ENCODE results near the gene SLC24A1. TPM values are rescaled to one million over a fixed set of nuclear protein-coding genes. Genes with fewer than 3 reads are reported as not detected.
A peak's percentile ranks its signal among the peaks of the same experiment; 100 is the strongest.

SLC24A1 gene
- total and polyA plus RNA-seq, 2 of the 13 experiments (the other 11 are each of a cell fraction or from before 2014, with no cell fraction given): 5.9 to 8.3 TPM

DNA sequence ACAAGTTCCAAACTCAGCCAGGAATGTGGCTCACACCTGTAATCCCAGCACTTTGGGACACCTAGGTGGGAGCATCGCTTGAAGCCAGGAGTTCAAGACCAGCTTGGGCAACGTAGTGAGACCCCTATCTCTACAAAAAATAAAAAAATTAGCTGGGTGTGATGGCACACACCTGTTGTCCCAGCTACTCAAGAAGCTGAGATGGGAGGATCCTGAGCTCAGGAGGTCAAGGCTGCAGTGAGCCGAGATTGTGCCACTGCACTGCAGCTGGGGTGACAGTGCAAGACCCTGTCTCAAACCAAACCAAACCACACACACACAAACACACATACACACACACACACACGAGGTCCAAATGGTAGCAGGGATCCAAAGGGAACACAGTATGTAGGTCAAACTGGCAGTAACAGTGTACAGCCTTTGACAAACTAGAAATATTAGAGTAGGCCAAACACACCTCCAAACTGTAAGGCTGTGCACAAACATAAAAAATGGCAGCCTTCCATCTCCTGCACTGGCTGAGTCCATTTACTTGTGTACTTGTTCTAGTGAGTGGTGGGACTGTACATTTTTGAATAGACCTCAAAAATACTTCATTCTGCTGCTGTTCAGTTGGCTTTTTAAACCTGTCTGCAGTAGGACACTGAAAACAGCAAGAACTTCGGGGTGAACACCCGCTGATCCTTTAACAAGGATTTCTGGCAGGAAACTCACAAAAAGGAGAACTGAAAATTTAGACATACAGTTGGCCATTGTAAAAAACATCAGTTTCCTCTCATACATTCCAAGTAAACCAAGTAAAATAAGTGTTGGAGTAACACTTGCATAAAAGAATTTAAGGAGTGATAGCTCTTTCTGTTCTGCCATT is 44.4 kb upstream of the SLC24A1 start:
- POLR2A ChIA-PET: no interaction called here

More for the DNA sequence above, 44.4 kb upstream of the SLC24A1 start:
- Histone ChIP-seq H3K27me3 (ENCODE audit: control insufficient read depth in 1 of 2, insufficient read depth in 2 of 2, low read length in 2 of 2) (no peaks in the 10 kb centered on the region), H3K9me3 (ENCODE audit: low read length) (no peaks in the 10 kb centered on the region), H3K27ac (ENCODE audit: extremely low read length, insufficient read depth, low read length) (no peak overlapping the region), H3K4me3 (replicated peaks in 1 of 3; ENCODE audit: insufficient read depth in 1 of 3, low read depth in 2 of 3, low read length in 3 of 3) (no peak overlapping the region), H3K9ac (ENCODE audit: insufficient read depth, low read depth, low read length) (no peak overlapping the region), H2AFZ (ENCODE audit: low read length) (no peak overlapping the region), H3K4me1 (ENCODE audit: insufficient read depth, low read length) (peaks cover 6% of the 10 kb centered on the region), H4K20me1 (ENCODE audit: insufficient read depth, low read length) (no peaks in the 10 kb centered on the region), H3K79me2 (ENCODE audit: insufficient read depth, low read length) (no peaks in the 10 kb centered on the region), H3K36me3 (replicated peaks in 1 of 2; ENCODE audit: control insufficient read depth in 1 of 2, insufficient read depth in 2 of 2, low read length in 2 of 2) (peaks cover 11 to 51% of the 10 kb centered on the region in 2 experiments), H3K4me2 (ENCODE audit: low read depth, low read length) (no peak overlapping the region)
- DNase-seq (ENCODE audit: low spot score) (no peak), ATAC-seq (no peak; the same call in 2 of the 3 replicates), FAIRE-seq (no peak)
- TF ChIP-seq PAF1 (CRISPR knock-in tag; IDR thresholded peaks at IDR 0.05): 0 out of 2 replicates have a peak, but pooled peaks have one; percentile 12
- peak; percentile 28 for TF ChIP-seq RBM22 (optimal IDR thresholded peaks at IDR 0.05; ENCODE audit: low read length)
- TF ChIP-seq, protein P1, sequence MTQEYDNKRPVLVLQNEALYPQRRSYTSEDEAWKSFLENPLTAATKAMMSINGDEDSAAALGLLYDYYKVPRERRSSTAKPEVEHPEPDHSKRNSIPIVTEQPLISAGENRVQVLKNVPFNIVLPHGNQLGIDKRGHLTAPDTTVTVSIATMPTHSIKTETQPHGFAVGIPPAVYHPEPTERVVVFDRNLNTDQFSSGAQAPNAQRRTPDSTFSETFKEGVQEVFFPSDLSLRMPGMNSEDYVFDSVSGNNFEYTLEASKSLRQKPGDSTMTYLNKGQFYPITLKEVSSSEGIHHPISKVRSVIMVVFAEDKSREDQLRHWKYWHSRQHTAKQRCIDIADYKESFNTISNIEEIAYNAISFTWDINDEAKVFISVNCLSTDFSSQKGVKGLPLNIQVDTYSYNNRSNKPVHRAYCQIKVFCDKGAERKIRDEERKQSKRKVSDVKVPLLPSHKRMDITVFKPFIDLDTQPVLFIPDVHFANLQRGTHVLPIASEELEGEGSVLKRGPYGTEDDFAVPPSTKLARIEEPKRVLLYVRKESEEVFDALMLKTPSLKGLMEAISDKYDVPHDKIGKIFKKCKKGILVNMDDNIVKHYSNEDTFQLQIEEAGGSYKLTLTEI (CRISPR knock-in tag; conservative IDR thresholded peaks at IDR 0.05): no peak
- no peak for TF ChIP-seq ASH2L (IDR thresholded peaks at IDR 0.05; ENCODE audit: insufficient read length, low read depth, low read length)
- TSS peak; percentile 65 for BruUV-seq (replicated peaks)
- 99% methylated on average over 5 of the region's 6 CpGs for WGBS (ENCODE audit: low lambda C conversion rate)
- intact Hi-C loops (cut with micrococcal nuclease; ENCODE audit: unreplicated experiment) (no loop called here), in situ Hi-C loops (cut with HindIII; ENCODE audit: extremely low pct_ligation_motif_present, low pct_unique_long_range_greater_than_20kb) (no loop called here)
- CTCF ChIA-PET (ENCODE audit: low intra/inter-chr PET ratio, low total read pairs): no interaction called here
